SH-SY5Y (cell line): ENCODE results near the gene DAPP1.

Source experiments
- GATA2 ChIP-seq: IDR thresholded peaks from 2 replicates; pipeline ENCODE4 v1.6.1; 2011; ENCODE audit warnings: mild to moderate bottlenecking, low read depth, low read length
- GATA3 ChIP-seq: IDR thresholded peaks from 2 replicates; pipeline ENCODE4 v1.6.1; 2011; ENCODE audit warnings: low read depth, mild to moderate bottlenecking, low read length, moderate library complexity

DNA sequence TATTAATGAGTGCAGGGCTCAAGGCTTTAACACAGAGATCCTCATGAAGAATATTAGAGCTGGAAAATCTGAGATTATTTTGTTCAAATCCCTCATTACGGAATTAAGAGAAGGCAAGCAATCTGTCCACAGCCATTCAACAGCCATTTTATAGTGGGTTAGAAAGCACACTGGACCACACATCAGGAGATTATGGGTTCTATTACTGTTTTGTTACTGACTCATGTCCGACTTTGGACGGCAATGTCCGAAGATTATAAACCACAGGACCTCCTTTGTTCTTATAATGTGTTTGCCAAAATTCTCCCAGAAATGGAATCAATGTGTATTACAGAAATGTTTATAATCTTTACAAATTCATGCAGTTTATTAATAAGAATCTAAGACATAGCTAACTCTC is 69.5 kb downstream of the DAPP1 start:
- TF ChIP-seq GATA3 = no peak
- no peak for TF ChIP-seq GATA2
